Mesenchymal stem cell (in vitro differentiated cells and primary cell): ENCODE measurements around the gene RASA2.
A peak's percentile ranks its signal among the peaks of the same experiment; 100 is the strongest.

ENCODE experiments used
- DNase-seq: peaks from one replicate; pipeline ENCODE4 v3.0.0-alpha.2; 2013
- H2AFZ ChIP-seq: one replicate; pipeline ENCODE4 v1.6.1; 2013; ENCODE audit warnings: low read depth, mild to moderate bottlenecking, control low read depth, inconsistent platforms, low read length, moderate library complexity
- H2AK5ac ChIP-seq: 2 replicates; pipeline ENCODE4 v1.6.1; 2013; ENCODE audit warnings: low read length, moderate library complexity, mild to moderate bottlenecking, inconsistent platforms; ENCODE audit not compliant: severe bottlenecking
- H2BK120ac ChIP-seq: one replicate; pipeline ENCODE4 v1.6.1; 2013; ENCODE audit warnings: low read depth, mild to moderate bottlenecking, inconsistent platforms, low read length, moderate library complexity
- H2BK12ac ChIP-seq, 2 experiments: one replicate each; pipeline ENCODE4 v1.6.1; 2013; ENCODE audit warnings: inconsistent platforms in 2 of 2, low read length in 2 of 2, mild to moderate bottlenecking in 2 of 2, moderate library complexity in 2 of 2, control low read depth in 1 of 2
- H2BK15ac ChIP-seq: one replicate; pipeline ENCODE4 v1.6.1; 2013; ENCODE audit warnings: mild to moderate bottlenecking, low read depth, inconsistent platforms; ENCODE audit not compliant: poor library complexity, severe bottlenecking
- H2BK5ac ChIP-seq: 2 replicates; pipeline ENCODE4 v1.6.1; 2013; ENCODE audit warnings: low read depth, mild to moderate bottlenecking, low read length, control low read depth, inconsistent platforms; ENCODE audit not compliant: poor library complexity, severe bottlenecking
- H3K14ac ChIP-seq, 2 experiments: one replicate each; pipeline ENCODE4 v1.6.1; 2013; ENCODE audit warnings: inconsistent platforms in 2 of 2, low read length in 2 of 2, control low read depth in 1 of 2, mild to moderate bottlenecking in 1 of 2, moderate library complexity in 1 of 2
- H3K18ac ChIP-seq, 2 experiments: one replicate each; pipeline ENCODE4 v1.6.1; 2013; ENCODE audit warnings: inconsistent platforms in 2 of 2, low read length in 2 of 2, control low read depth in 1 of 2, low read depth in 1 of 2, mild to moderate bottlenecking in 1 of 2
- H3K23ac ChIP-seq, 2 experiments: one replicate each; pipeline ENCODE4 v1.6.1; 2013; ENCODE audit warnings: inconsistent platforms in 2 of 2, low read length in 2 of 2, mild to moderate bottlenecking in 2 of 2, moderate library complexity in 2 of 2, control low read depth in 1 of 2
- H3K27ac ChIP-seq: 2 replicates; pipeline ENCODE4 v1.5.1; 2013; ENCODE audit warnings: mild to moderate bottlenecking, moderate library complexity, low read length, control low read depth, inconsistent platforms; ENCODE audit not compliant: poor library complexity, severe bottlenecking
- H3K27me3 ChIP-seq, 2 experiments: 2 replicates each; pipeline versions ENCODE4 v1.6.1 to v1.7.0; 2013; ENCODE audit warnings: low read length in 2 of 2, mild to moderate bottlenecking in 2 of 2, moderate library complexity in 2 of 2, control low read depth in 1 of 2, inconsistent platforms in 1 of 2; ENCODE audit not compliant: control insufficient read depth in 1 of 2, insufficient read depth in 1 of 2
- H3K36me3 ChIP-seq, 2 experiments: 2 replicates each; pipeline versions ENCODE4 v1.6.1 to v1.7.0; 2013; ENCODE audit warnings: low read length in 2 of 2, control low read depth in 1 of 2, inconsistent platforms in 1 of 2, low read depth in 1 of 2, mild to moderate bottlenecking in 1 of 2; ENCODE audit not compliant: insufficient read depth in 2 of 2, control insufficient read depth in 1 of 2
- H3K4ac ChIP-seq, 2 experiments: one replicate each; pipeline ENCODE4 v1.6.1; 2013; ENCODE audit warnings: inconsistent platforms in 2 of 2, low read length in 2 of 2, mild to moderate bottlenecking in 2 of 2, moderate library complexity in 2 of 2, control low read depth in 1 of 2, low read depth in 1 of 2
- H3K4me1 ChIP-seq: 2 replicates; pipeline ENCODE4 v1.6.1; 2013; ENCODE audit warnings: low read depth, low read length, control low read depth; ENCODE audit not compliant: control insufficient read depth, insufficient read depth
- H3K4me2 ChIP-seq: 2 replicates; pipeline ENCODE4 v1.6.1; 2013; ENCODE audit warnings: low read length, mild to moderate bottlenecking, inconsistent platforms; ENCODE audit not compliant: poor library complexity, severe bottlenecking
- H3K4me3 ChIP-seq, 2 experiments: 2 replicates each; pipeline versions ENCODE4 v1.5.1 to v1.7.0; 2013; ENCODE audit warnings: low read length in 2 of 2, mild to moderate bottlenecking in 2 of 2, control low read depth in 1 of 2, low read depth in 1 of 2; ENCODE audit not compliant: insufficient read depth in 1 of 2
- H3K79me1 ChIP-seq: replicated peaks from 2 replicates; pipeline ENCODE4 v1.6.1; 2013; ENCODE audit warnings: mild to moderate bottlenecking, control low read depth, low read length, inconsistent platforms; ENCODE audit not compliant: poor library complexity, severe bottlenecking
- H3K9ac ChIP-seq: 2 replicates; pipeline ENCODE4 v1.7.0; 2013; ENCODE audit warnings: mild to moderate bottlenecking, low read length, moderate library complexity
- H3K9me3 ChIP-seq: 2 replicates; pipeline ENCODE4 v1.7.0; 2013; ENCODE audit warnings: mild to moderate bottlenecking, low read length; ENCODE audit not compliant: control insufficient read depth
- H4K8ac ChIP-seq: one replicate; pipeline ENCODE4 v1.6.1; 2013; ENCODE audit warnings: inconsistent platforms, mild to moderate bottlenecking, low read length, moderate library complexity
- H4K91ac ChIP-seq: one replicate; pipeline ENCODE4 v1.6.1; 2013; ENCODE audit warnings: mild to moderate bottlenecking, low read length, inconsistent platforms
- WGBS: methylation state at CpG from one replicate; pipeline ENCODE4 v1.1.7; 2013; ENCODE audit warnings: mixed read lengths; 5-methylcytosine and 5-hydroxymethylcytosine counted together

The RASA2 gene

DNA sequence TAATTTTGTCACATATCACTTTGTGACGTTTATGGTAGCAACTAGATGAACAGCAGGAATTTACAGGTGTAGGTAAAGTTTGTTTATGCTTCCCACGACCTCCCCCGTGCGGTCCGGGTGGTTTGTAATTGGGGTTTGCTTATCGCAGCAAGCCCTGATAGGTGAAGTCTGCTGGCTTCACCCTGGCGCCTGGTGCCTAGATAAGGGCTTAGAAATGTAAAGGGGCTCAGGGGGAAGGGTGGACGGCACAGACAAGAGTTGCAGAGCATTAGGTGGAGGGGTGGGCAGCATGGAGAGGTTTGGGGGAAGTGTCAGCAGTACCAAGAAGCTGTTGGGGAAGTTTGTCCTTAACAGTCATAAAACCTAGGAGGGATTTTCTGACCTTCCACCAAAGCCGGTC is 143.1 kb downstream of the RASA2 start:
- Histone ChIP-seq H2AFZ (no peak overlapping the region), H3K14ac (no peak overlapping the region), H2BK15ac (no peak overlapping the region), H3K9ac (no peak overlapping the region), H3K9me3 (no peaks in the 10 kb centered on the region), H3K4ac (no peak overlapping the region), H2BK12ac (no peak overlapping the region), H3K23ac (no peak overlapping the region), H3K4me2 (no peak overlapping the region), H3K4me3 (no peak overlapping the region), H2AK5ac (no peak overlapping the region), H2BK120ac (no peak overlapping the region), H3K4me1 (peaks cover 6% of the 10 kb centered on the region), H4K8ac (no peak overlapping the region), H3K27ac (no peak overlapping the region), H4K91ac (no peak overlapping the region), H3K36me3 (no peaks in the 10 kb centered on the region), H3K79me1 (no peaks in the 10 kb centered on the region), H3K18ac (peak overlapping the region in 1 of 2 experiments; percentile 33), H2BK5ac (no peak overlapping the region), H3K27me3 (peaks cover 0 to 10% of the 10 kb centered on the region in 2 experiments)
- no peak for DNase-seq
- 47% methylated on average over 9 of the region's 9 CpGs for WGBS

GRCh38 chr3:141632779-141633374 is 146.1 kb downstream of the RASA2 start:
- DNase-seq: no peak
- no peak overlapping the region for H2BK12ac ChIP-seq
- no peak overlapping the region for H4K91ac ChIP-seq
- no peak overlapping the region for H2AFZ ChIP-seq
- no peak overlapping the region for H3K4me3 ChIP-seq
- H2BK5ac ChIP-seq: no peak overlapping the region
- no peak overlapping the region for H2BK120ac ChIP-seq
- no peak overlapping the region for H2BK15ac ChIP-seq
- WGBS: 75% methylated on average over 4 of the region's 4 CpGs
- no peak overlapping the region for H3K18ac ChIP-seq
- H2AK5ac ChIP-seq: no peak overlapping the region
- H3K4me1 ChIP-seq: no peaks in the 10 kb centered on the region
- no peak overlapping the region for H3K4me2 ChIP-seq
- H3K27ac ChIP-seq: no peak overlapping the region
- no peaks in the 10 kb centered on the region for H3K79me1 ChIP-seq
- no peak overlapping the region for H3K9ac ChIP-seq
- H3K23ac ChIP-seq: no peak overlapping the region
- no peak overlapping the region for H3K4ac ChIP-seq
- no peaks in the 10 kb centered on the region for H3K36me3 ChIP-seq
- H3K14ac ChIP-seq: no peak overlapping the region
- H3K27me3 ChIP-seq: peaks cover 0 to 10% of the 10 kb centered on the region in 2 experiments
- no peak overlapping the region for H4K8ac ChIP-seq
- no peaks in the 10 kb centered on the region for H3K9me3 ChIP-seq

GRCh38 chr3:141642215-141642614 is 155.4 kb downstream of the RASA2 start:
- no peak overlapping the region for H2BK5ac ChIP-seq
- H3K14ac ChIP-seq: no peak overlapping the region
- no peak overlapping the region for H2BK120ac ChIP-seq
- WGBS: 88% methylated on average over 2 of the region's 2 CpGs
- no peaks in the 10 kb centered on the region for H3K79me1 ChIP-seq
- H2AFZ ChIP-seq: no peak overlapping the region
- no peak overlapping the region for H3K4me2 ChIP-seq
- H3K27me3 ChIP-seq: no peaks in the 10 kb centered on the region
- H3K9ac ChIP-seq: no peak overlapping the region
- H3K23ac ChIP-seq: no peak overlapping the region
- H3K4ac ChIP-seq: no peak overlapping the region
- no peak overlapping the region for H4K91ac ChIP-seq
- no peak overlapping the region for H3K4me3 ChIP-seq
- H2BK12ac ChIP-seq: no peak overlapping the region
- H3K9me3 ChIP-seq: no peaks in the 10 kb centered on the region
- DNase-seq: no peak
- no peak overlapping the region for H4K8ac ChIP-seq
- H2AK5ac ChIP-seq: no peak overlapping the region
- peaks cover 7% of the 10 kb centered on the region for H3K4me1 ChIP-seq
- H3K18ac ChIP-seq: no peak overlapping the region
- H3K36me3 ChIP-seq: no peaks in the 10 kb centered on the region
- H2BK15ac ChIP-seq: no peak overlapping the region
- H3K27ac ChIP-seq: no peak overlapping the region

DNA sequence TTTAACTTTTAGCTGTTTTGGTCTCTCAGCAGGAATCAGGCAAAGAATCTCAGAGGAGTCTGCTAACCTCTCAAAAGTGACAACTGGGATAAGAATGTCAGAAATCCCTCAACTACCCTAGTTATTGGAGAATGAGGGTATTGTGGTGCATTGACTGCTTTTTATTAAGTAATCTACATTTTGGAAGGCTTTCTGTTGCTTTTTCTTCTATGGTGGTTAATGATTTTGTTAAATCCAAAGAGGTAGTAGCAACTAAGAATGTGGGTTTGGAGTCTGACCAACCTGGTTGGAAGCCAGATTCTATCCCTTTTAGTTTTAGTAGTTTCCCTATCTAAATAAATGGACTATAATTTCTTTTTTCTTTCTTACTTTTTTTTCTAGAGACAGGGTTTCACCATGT is 156.6 kb downstream of the RASA2 start:
- Histone ChIP-seq H2AK5ac (no peak overlapping the region), H3K14ac (no peak overlapping the region), H2BK5ac (no peak overlapping the region), H3K4me1 (peaks cover 7% of the 10 kb centered on the region), H2BK12ac (no peak overlapping the region), H3K36me3 (no peaks in the 10 kb centered on the region), H3K27me3 (no peaks in the 10 kb centered on the region), H3K79me1 (no peaks in the 10 kb centered on the region), H2BK120ac (no peak overlapping the region), H3K4me3 (no peak overlapping the region), H3K23ac (no peak overlapping the region), H3K4ac (no peak overlapping the region), H2AFZ (no peak overlapping the region), H3K9me3 (no peaks in the 10 kb centered on the region), H4K8ac (no peak overlapping the region), H3K4me2 (no peak overlapping the region), H2BK15ac (no peak overlapping the region), H3K9ac (no peak overlapping the region), H3K18ac (no peak overlapping the region), H3K27ac (peak overlapping the region; percentile 21), H4K91ac (no peak overlapping the region)
- DNase-seq: no peak
